Activated CD4-positive, alpha-beta T cell treated with anti-CD3 and anti-CD28 coated beads, Interleukin-2, amount 10 ng/mL, durations not matched to agents 24 days and 14 days (primary cell): ENCODE results near the gene RSPH6A. TPM values are rescaled to one million over a fixed set of nuclear protein-coding genes. Genes with fewer than 3 reads are reported as not detected.
"Not testable (repeated sequence)": the region's sequence is repeated elsewhere in the genome, so short reads cannot be mapped to it uniquely, and the experiment has no call there.

Experiments
- DNase-seq: peaks from one replicate; pipeline ENCODE4 v3.0.0; 2022
- H3K27ac Mint-ChIP-seq: one replicate; pipeline ENCODE4 v1.8.0; 2022; ENCODE audit warnings: mild to moderate bottlenecking, mixed read lengths
- H3K27me3 Mint-ChIP-seq: one replicate; pipeline ENCODE4 v1.8.0; 2022; ENCODE audit warnings: mixed read lengths
- H3K36me3 Mint-ChIP-seq: one replicate; pipeline ENCODE4 v1.8.0; 2022; ENCODE audit warnings: low read depth, mild to moderate bottlenecking, mixed read lengths
- H3K4me1 Mint-ChIP-seq: one replicate; pipeline ENCODE4 v1.8.0; 2021; ENCODE audit warnings: mixed read lengths
- H3K4me3 Mint-ChIP-seq: one replicate; pipeline ENCODE4 v1.8.0; 2022; ENCODE audit warnings: mild to moderate bottlenecking, moderate library complexity, mixed read lengths
- H3K9me3 Mint-ChIP-seq: one replicate; pipeline ENCODE4 v1.8.0; 2021; ENCODE audit warnings: mixed read lengths
- intact Hi-C: fragments of 100-400 bp; cut with micrococcal nuclease; formaldehyde crosslinking; loops from one replicate; pipeline ENCODE4 v1.15.1; 2023
- total RNA-seq: library from RNA; stranded (reverse); gene quantifications from 2 replicates; pipeline ENCODE4 v1.2.3, GENCODE V29; 2022

Gene RSPH6A
- total RNA-seq, 1 donor from 2014 or later = 0.35 TPM

DNA sequence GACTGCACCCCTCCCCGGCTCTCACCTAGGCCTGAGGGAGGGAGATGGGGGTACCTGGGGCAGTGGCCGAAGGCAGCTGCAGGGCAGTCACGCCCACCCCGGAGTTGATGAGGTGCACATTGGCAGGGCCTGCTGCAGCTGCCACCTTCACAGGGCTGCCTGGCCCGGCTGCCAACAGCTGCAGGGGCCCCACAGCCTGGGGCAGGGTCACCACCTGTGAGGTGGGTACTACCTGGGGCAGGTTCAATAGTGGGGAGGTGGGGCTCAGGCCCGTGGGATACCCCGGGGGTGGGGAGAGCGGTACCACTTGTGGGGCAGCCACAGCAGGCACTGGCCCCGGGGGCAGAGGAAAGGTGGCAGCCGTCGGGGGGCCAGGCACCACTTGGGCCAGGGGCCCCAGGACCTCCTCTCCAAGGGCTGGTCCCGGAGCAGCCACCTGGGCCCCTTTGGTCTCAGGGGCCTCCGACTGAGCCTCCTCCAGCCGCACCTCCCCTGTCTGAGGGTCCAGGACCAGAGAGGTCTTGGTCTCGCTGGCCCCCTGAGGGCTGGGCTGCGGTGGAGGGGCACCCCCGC is 48.7 kb downstream of the RSPH6A start:
- Mint-ChIP-seq H3K9me3 (no peaks in the 10 kb centered on the region), H3K4me1 (peaks cover 12% of the 10 kb centered on the region), H3K27me3 (peaks cover 20% of the 10 kb centered on the region), H3K27ac (no peak overlapping the region), H3K36me3 (no peaks in the 10 kb centered on the region), H3K4me3 (no peak overlapping the region)
- intact Hi-C loops = no loop called here
- DNase-seq = no peak

DNA sequence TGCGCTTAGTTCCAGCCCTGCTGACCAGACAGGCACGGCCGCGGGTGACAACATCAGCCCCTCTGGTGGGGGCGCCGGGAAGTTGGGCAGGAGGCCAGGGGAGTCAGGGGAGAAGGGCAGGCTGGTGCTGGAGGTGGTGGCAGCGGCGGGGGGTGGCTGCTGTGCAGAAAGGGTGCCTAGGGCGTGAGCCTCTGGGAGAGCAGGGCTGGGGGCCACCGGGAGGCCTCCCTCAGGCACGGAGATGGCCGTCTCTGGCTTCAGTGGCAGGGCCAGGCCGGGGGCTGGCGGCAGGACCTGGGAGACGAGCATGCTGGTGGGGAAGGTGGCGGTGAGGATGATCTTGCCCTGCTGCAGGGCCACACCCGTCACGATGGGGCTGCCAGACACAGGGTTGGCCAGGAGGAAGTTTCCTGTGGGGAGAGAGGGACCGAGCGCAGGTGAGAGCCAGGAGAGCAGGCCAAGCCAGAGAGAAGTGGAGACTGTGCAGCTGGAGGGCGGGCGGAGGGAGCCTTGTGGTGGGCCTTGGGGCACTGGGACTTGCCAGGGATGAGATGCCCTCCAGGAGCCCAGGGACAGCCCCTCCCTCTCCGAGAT is 49.3 kb downstream of the RSPH6A start:
- Mint-ChIP-seq H3K4me3 (peak overlapping the region; percentile 44), H3K4me1 (peaks cover 8% of the 10 kb centered on the region), H3K9me3 (no peaks in the 10 kb centered on the region), H3K36me3 (no peaks in the 10 kb centered on the region), H3K27me3 (peaks cover 16% of the 10 kb centered on the region), H3K27ac (no peak overlapping the region)
- intact Hi-C loops = no loop called here
- DNase-seq = no peak

DNA sequence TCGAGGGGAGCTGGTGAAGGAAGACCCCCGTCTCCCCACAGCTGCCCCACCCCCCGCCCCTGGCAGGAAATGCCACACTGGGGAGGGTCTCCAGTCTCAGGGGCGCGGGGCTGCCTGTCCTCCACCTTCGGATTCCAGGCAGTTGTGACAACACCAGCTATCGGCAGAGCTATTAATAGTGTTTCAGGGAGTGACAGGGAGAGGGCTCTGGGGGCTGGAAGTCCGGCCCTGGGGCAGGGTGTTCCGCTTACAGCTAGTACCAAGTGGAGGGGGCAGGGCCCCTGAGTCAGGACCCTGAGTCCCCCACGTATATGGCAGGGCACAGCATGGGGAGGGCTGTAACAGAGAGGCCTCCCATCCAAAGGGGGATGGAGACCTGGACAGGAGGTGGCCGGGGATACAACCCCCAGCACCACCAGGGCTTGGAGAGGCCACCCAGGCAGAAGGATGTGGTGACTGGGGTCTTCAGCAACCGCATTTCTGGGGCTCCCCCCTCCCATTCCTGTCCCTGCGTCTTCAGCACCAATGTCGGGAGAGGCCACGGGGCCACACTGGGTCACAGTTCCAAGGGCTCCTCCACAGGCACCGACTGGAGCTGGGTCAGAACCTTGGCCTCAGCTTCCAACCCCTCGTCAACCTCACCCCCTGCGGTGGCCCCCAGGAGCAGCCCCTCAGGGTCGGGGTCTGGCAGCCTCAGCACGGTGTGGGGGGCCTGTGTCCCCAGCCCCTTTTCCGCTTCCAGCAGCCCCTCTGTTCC is 50.0 kb downstream of the RSPH6A start:
- no peak for DNase-seq
- intact Hi-C loops = no loop called here
- Mint-ChIP-seq H3K4me3 (no peak overlapping the region), H3K27ac (no peak overlapping the region), H3K36me3 (no peaks in the 10 kb centered on the region), H3K27me3 (peaks cover 14% of the 10 kb centered on the region), H3K9me3 (no peaks in the 10 kb centered on the region), H3K4me1 (peaks cover 6% of the 10 kb centered on the region)

DNA sequence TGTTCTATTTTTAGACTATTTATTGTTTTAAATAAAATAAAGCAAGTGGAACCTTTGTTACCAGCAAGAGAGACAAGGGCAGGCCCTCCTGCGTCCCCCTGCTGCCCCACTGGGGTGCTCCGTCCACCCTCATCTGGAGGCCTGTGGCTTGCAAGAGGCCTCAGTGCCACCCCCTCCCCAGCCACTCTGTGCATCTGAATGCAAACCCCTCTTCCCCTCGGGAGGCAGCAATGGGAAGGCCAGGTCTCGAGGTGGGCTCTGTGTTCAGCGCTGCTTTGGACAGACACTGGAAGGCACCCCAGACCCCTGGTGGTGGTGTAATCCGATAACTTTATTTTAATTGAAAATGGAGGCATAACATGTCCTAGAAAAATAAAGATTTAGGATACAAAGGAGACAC is 50.6 kb downstream of the RSPH6A start:
- no peak for DNase-seq
- Mint-ChIP-seq H3K27me3 (peaks cover 14% of the 10 kb centered on the region), H3K36me3 (no peaks in the 10 kb centered on the region), H3K27ac (no peak overlapping the region), H3K9me3 (no peaks in the 10 kb centered on the region), H3K4me1 (peaks cover 3% of the 10 kb centered on the region), H3K4me3 (no peak overlapping the region)
- intact Hi-C loops = no loop called here

DNA sequence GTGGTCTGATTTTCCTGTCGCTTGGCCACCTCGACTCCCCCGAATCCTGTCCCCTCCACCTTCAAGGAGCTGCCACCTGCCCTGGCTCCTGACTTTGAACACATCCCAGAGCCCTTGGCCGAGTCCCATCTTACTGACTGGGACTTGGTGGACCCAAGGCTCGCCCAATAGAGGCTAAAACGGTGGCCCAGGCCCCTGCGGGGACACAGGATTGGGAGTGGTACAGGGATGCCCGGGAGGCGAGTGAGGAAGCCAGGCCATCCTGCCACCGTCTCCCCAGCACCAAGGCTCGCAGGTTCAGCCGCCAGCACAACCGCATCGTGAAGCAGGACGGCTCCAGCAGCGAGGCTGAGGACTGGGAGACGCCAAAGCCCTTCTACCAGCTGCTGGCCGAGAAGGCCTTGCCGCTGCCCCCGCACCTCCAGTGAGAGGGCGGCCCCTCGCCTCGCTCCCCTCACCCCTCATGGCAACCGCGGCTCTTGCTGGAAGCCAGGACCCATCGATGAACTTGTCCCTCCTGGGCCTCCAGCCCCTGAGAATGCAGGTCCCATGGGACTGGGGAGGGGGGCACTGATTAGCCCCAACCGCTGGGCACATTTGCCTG is 51.3 kb downstream of the RSPH6A start:
- Mint-ChIP-seq H3K27ac (no peak overlapping the region), H3K4me3 (no peak overlapping the region), H3K36me3 (no peaks in the 10 kb centered on the region), H3K4me1 (peaks cover under 1% of the 10 kb centered on the region), H3K9me3 (no peaks in the 10 kb centered on the region), H3K27me3 (peaks cover 12% of the 10 kb centered on the region)
- intact Hi-C loops = no loop called here
- DNase-seq = no peak

DNA sequence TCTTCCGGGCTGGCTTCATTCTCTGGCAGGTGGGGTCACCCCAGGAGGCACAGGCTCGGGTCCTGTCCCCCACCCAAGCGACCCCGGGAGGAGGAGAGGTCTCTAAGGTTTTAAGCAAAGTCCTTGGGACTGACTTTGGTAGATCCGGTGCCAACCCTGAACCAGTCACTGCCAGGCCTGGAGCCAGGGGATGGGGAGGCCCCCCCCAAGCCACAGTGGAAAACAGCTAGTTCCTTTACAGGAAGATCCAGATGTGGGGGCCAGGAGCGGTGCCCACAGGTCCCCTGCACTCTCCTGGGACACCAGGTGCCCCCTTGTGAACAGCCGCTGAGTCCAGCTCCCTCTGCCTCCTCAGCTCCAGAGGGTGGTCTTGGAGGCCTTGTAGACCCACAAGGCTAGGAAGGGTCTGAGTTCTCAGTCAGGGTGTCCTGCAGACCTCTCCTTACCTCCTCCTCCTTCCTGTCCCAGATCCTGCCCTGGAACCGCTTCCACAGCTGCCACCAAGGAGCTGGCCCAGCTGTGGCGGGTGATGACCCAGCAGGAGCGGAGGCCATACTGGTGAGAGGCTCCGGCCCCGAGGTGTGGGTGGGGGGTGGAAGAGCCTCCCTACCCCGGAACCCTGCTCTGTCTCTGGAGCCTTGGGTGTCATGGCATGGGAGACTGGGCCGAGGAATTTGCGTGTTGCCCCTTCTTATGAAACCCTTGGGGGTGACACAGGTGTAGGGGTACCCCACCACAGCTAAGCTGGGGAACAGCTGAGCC is 52.1 kb downstream of the RSPH6A start:
- H3K4me3 Mint-ChIP-seq = no peak overlapping the region
- no peaks in the 10 kb centered on the region for H3K36me3 Mint-ChIP-seq
- DNase-seq = no peak
- intact Hi-C loops = no loop called here
- H3K27me3 Mint-ChIP-seq = peaks cover 11% of the 10 kb centered on the region
- H3K9me3 Mint-ChIP-seq = no peaks in the 10 kb centered on the region
- no peaks in the 10 kb centered on the region for H3K4me1 Mint-ChIP-seq
- no peak overlapping the region for H3K27ac Mint-ChIP-seq

DNA sequence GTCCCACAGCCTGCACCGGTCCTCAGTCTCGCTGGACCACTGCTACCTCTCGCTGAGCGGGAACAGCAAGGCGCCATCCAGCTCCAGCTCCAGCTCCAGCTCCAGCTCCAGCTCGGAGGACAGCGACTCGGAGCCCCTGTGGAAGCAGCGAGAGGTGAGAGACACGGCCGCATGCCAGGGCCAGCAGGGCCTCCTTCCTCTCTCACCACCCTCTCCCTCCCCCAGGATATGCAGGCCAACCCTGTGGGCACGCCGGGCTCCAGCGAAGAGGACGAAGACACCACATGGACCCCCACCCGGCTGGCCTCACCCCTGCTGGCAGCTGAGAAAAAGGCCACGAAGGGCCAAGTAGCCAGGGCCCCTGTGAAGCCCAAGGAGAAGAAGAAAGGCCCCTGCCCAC is 53.4 kb downstream of the RSPH6A start:
- Mint-ChIP-seq H3K9me3 (no peaks in the 10 kb centered on the region), H3K4me1 (no peaks in the 10 kb centered on the region), H3K4me3 (no peak overlapping the region), H3K27ac (no peak overlapping the region), H3K36me3 (no peaks in the 10 kb centered on the region), H3K27me3 (peaks cover 8% of the 10 kb centered on the region)
- DNase-seq = no peak
- intact Hi-C loops = no loop called here

DNA sequence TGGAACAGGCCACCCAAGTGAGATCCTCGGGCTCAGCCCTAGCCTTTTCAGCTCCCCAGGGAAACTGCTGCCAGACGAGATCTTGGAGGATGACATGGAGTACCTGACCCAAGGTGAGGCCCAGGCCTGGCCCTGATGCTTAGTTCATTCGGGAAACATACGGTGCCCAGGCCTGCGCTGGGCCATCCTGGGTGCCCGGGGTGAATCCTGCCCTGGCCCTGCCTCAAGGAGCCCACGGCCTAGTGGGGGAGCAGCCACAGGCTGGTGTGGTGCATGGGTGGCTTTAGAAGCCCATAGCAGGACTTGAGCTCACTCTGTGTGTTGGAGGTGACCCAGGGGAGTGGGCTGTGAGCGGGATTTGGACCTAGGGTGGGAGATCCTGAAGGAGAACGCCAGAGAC is 56.2 kb downstream of the RSPH6A start:
- peaks cover 3% of the 10 kb centered on the region for H3K27me3 Mint-ChIP-seq
- intact Hi-C loops = no loop called here
- H3K27ac Mint-ChIP-seq = no peak overlapping the region
- DNase-seq = no peak
- no peak overlapping the region for H3K4me3 Mint-ChIP-seq
- H3K4me1 Mint-ChIP-seq = no peaks in the 10 kb centered on the region
- no peaks in the 10 kb centered on the region for H3K36me3 Mint-ChIP-seq
- no peaks in the 10 kb centered on the region for H3K9me3 Mint-ChIP-seq

DNA sequence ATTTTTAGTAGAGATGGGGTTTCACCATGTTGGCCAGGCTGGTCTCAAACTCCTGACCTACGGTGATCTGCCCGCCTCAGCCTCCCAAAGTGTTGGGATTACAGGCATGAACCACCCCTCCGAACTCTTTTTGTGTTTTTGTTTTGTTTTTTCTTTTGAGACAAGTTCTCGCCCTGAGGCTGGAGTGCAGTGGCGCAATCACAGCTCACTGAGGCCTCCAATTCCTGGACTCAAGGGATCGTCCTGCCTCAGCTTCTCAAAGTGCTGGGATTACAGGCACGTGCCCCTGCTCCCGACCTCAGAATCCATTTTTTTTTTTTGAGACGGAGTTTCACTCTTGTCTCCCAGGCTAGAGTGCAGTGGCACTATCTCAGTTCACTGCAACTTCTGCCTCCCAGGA is 57.4 kb downstream of the RSPH6A start:
- Mint-ChIP-seq H3K36me3 (no peaks in the 10 kb centered on the region), H3K27me3 (peaks cover 2% of the 10 kb centered on the region), H3K4me3 (no peak overlapping the region), H3K27ac (no peak overlapping the region), H3K9me3 (no peaks in the 10 kb centered on the region), H3K4me1 (no peaks in the 10 kb centered on the region)
- intact Hi-C loops = no loop called here
- DNase-seq = no peak

DNA sequence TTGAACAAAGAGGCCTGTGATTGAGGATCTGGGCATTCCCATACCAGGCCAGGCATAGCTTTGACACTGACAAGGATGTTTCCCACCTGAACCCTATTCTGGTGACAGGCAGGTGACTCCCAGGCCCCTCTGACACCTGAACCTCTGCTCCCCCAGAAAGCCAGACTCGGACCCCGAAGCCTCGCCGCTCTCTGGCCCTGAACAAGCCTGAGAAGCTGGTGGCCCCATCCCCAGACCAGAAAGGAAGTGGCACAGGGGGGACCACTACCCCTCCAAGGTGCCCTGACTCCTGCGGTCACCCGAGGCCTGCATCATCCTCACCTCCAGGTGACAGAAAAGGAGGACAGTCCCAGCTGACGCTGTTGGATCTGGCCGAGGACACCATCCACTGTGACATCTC is 60.8 kb downstream of the RSPH6A start:
- Mint-ChIP-seq H3K27ac (no peak overlapping the region), H3K9me3 (no peaks in the 10 kb centered on the region), H3K36me3 (no peaks in the 10 kb centered on the region), H3K4me1 (no peaks in the 10 kb centered on the region), H3K27me3 (no peaks in the 10 kb centered on the region), H3K4me3 (no peak overlapping the region)
- no peak for DNase-seq
- intact Hi-C loops = no loop called here

DNA sequence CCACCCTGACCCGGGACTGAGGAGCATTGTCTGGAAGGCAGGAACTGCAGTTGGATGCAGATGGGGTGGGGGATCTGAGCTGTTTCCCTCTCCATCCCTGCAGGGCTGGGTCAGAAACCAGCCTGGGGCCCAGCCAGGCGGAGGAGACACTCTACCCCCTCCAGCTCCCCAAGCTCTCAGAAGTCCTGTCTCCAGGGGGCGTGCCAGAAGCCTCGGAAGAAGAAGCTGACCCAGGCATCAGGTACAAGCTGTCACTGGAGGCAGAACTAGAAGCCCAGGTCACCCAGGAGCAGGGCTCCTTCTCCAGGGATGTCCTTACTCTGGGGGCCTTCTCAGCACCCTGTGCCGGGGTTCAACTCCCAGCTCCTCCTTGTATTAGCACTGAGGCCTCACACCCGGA is 61.6 kb downstream of the RSPH6A start:
- no peak overlapping the region for H3K27ac Mint-ChIP-seq
- DNase-seq = no peak
- H3K4me1 Mint-ChIP-seq = no peaks in the 10 kb centered on the region
- H3K9me3 Mint-ChIP-seq = no peaks in the 10 kb centered on the region
- H3K27me3 Mint-ChIP-seq = no peaks in the 10 kb centered on the region
- intact Hi-C loops = no loop called here
- H3K36me3 Mint-ChIP-seq = no peaks in the 10 kb centered on the region
- H3K4me3 Mint-ChIP-seq = no peak overlapping the region

DNA sequence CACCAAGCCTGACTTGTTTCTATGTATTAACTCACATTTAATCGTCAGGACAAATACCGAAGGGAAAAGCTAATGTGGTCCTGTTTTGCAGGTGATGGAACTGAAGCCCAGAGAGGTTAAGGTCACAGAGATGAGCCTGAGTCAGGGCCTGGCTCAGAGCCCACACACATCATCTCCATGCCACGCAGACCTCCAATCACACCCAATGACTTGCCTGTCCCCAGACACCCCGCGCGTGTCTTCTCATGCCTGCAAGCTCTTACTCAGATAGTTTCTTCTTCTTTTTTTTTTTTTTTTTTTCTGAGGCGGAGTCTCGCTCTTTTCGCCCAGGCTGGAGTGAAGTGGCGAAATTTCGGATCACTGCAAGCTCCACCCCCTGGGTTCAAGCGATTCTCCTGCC is 62.5 kb downstream of the RSPH6A start:
- intact Hi-C loops = no loop called here
- no peaks in the 10 kb centered on the region for H3K36me3 Mint-ChIP-seq
- no peak overlapping the region for H3K4me3 Mint-ChIP-seq
- H3K4me1 Mint-ChIP-seq = no peaks in the 10 kb centered on the region
- DNase-seq = no peak
- H3K27me3 Mint-ChIP-seq = peaks cover under 1% of the 10 kb centered on the region
- H3K27ac Mint-ChIP-seq = no peak overlapping the region
- H3K9me3 Mint-ChIP-seq = no peaks in the 10 kb centered on the region

DNA sequence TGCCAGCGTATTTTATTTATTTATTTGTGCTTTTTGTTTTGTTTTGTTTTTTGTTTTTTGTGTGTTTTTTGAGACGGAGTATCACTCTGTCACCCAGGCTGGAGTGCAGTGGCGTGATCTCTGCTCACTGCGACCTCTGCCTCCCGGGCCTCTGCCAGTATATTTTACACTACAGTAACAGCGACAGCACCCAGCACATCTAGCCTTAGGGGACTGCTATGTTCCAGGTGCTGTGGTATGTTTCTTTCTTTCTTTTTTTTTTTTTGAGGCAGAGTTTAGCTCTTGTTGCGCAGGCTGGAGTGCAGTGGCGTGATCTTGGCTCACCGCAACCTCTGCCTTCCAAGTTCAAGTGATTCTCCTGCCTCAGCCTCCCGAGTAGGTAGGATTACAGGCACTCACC is 63.6 kb downstream of the RSPH6A start:
- H3K4me1 Mint-ChIP-seq, H3K9me3 Mint-ChIP-seq, DNase-seq, H3K4me3 Mint-ChIP-seq, H3K27ac Mint-ChIP-seq, intact Hi-C loops, H3K36me3 Mint-ChIP-seq, H3K27me3 Mint-ChIP-seq: not testable (repeated sequence)

DNA sequence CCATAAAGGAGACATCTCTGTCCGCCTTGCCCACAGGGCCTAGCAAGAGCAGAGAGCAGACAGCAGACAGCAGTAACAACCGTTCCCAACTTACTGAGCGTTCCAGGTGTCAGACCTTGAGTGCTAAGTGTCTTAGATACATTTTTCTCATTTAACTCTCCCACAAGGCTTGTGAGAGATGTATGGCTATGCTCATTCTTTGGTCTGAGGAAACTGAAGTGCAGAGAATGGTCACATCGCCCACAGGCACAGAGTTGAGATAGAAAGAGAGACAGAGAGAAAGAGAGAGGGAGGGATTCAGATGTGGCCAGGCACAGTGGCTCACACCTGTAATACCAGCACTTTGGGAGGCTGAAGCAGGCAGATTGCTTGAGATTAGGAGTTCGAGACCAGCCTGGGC is 67.6 kb downstream of the RSPH6A start:
- intact Hi-C loops = no loop called here

More for the DNA sequence above, 67.6 kb downstream of the RSPH6A start:
- Mint-ChIP-seq H3K4me3 (no peak overlapping the region), H3K4me1 (no peaks in the 10 kb centered on the region), H3K27me3 (peaks cover 18% of the 10 kb centered on the region), H3K9me3 (no peaks in the 10 kb centered on the region), H3K36me3 (no peaks in the 10 kb centered on the region), H3K27ac (no peak overlapping the region)
- DNase-seq = no peak
